ENCODE measurements around the gene TAGLN. TPM values are rescaled to one million over a fixed set of nuclear protein-coding genes. Genes with fewer than 3 reads are reported as not detected.

The TAGLN gene
- total and polyA plus RNA-seq, 9 of the 15 experiments (the other 6 are each of a cell fraction or from before 2014, with no cell fraction given) = 0.21 to 4.9 (median 1.1) TPM

GRCh38 chr11:117218133-117218915 is 19.2 kb downstream of the TAGLN start:
- Histone ChIP-seq H3K27me3 (ENCODE audit: control insufficient read depth in 2 of 2, insufficient read depth in 2 of 2, low read length in 2 of 2) (no peaks in the 10 kb centered on the region), H3K4me1 (replicated peaks in 1 of 2; ENCODE audit: control insufficient read depth in 2 of 2, insufficient read depth in 2 of 2, low read length in 2 of 2) (peaks cover 30 to 34% of the 10 kb centered on the region in 2 experiments; a peak in 4 of 5 replicates), H3K9ac (ENCODE audit: insufficient read depth in 1 of 2, low read depth in 2 of 2, low read length in 2 of 2) (peak overlapping the region in 1 of 2 experiments; percentile 22; a peak in 1 of 4 replicates), H3K4me2 (ENCODE audit: insufficient read depth, low read length) (no peak overlapping the region), H3K79me2 (ENCODE audit: control insufficient read depth, insufficient read depth, low read length) (no peaks in the 10 kb centered on the region), H3K9me3 (replicated peaks; ENCODE audit: control insufficient read depth, insufficient read depth, low read depth, low read length) (no peaks in the 10 kb centered on the region), H3K36me3 (ENCODE audit: control insufficient read depth, insufficient read depth, low read length) (peaks cover 70% of the 10 kb centered on the region), H3K27ac (ENCODE audit: extremely low read depth, low read depth, low read length) (no peak overlapping the region), H3K4me3 (no peak overlapping the region), H3K9me1 (ENCODE audit: control insufficient read depth, insufficient read depth, low read length) (peaks cover 4% of the 10 kb centered on the region), H4K20me1 (replicated peaks; ENCODE audit: control insufficient read depth, insufficient read depth, low read length) (no peaks in the 10 kb centered on the region), H2AFZ (ENCODE audit: low read depth, low read length) (no peak overlapping the region)
- FAIRE-seq (no peak), ATAC-seq (no peak), DNase-seq (ENCODE audit: extremely low read depth in 1 of 4, low spot score in 3 of 4) (no peak)
- CTCF ChIA-PET (ENCODE audit: low intra/inter-chr PET ratio) = no interaction called here
- WGBS (ENCODE audit: insufficient coverage, low coverage, missing lambda C conversion rate) = 90% methylated on average over 12 of the region's 15 CpGs
- BruUV-seq (replicated peaks) = no TSS peak
- intact Hi-C loops (cut with micrococcal nuclease) = no loop called here
- in situ Hi-C loops (cut with MboI) = no loop called here
- POLR2A ChIA-PET = interaction anchor here (0.6 to 1.1 kb wide), 2 partner anchors 13 to 16 kb away, joined by 3 read pairs; no protein-coding TSS in a partner anchor
- TF ChIP-seq E2F8 (IDR thresholded peaks at IDR 0.05; ENCODE audit: low read depth, partially characterized antibody) (no peak), SFPQ (IDR thresholded peaks at IDR 0.05; ENCODE audit: low read depth, low read length) (no peak), NFXL1 (CRISPR knock-in tag; IDR thresholded peaks at IDR 0.05) (no peak), TEAD1 (CRISPR knock-in tag; IDR thresholded peaks at IDR 0.05) (no peak), POLR2B (IDR thresholded peaks at IDR 0.05; ENCODE audit: low read depth, partially characterized antibody) (no peak), ELK1 (CRISPR knock-in tag; IDR thresholded peaks at IDR 0.05) (no peak), PRDM10 (IDR thresholded peaks at IDR 0.05; ENCODE audit: partially characterized antibody) (no peak), ZNF431 (CRISPR knock-in tag; IDR thresholded peaks at IDR 0.05) (no peak), ZNF561 (CRISPR knock-in tag; conservative IDR thresholded peaks at IDR 0.05) (no peak)

All from K562 (cell line).